Gastrocnemius medialis (tissue), 4 donors: ENCODE data around the gene COL1A2.

Source experiments
- CTCF ChIP-seq, 5 experiments: fragments of 450-650 bp in 3 of 5; fragments of 200-600 bp in 2 of 5; sonication (generic) in 2 of 5; IDR thresholded peaks in 4 of 5; conservative IDR thresholded peaks in 1 of 5; 1 replicate in 4 of 5; 2 replicates in 1 of 5; pipeline ENCODE4 v1.5.1; 2016 to 2019; ENCODE audit warnings: antibody characterized with exemption in 5 of 5, mild to moderate bottlenecking in 3 of 5, moderate library complexity in 3 of 5
- POLR2A ChIP-seq, 2 donors: fragments of 450-650 bp; IDR thresholded peaks; one replicate each; pipeline ENCODE4 v1.6.1; 2017; ENCODE audit warnings: antibody characterized with exemption in 2 of 2, mild to moderate bottlenecking in 2 of 2, moderate library complexity in 2 of 2

GRCh38 chr7:94389381-94389780 lies 5.3 kb upstream of the COL1A2 start:
- TF ChIP-seq POLR2A (IDR thresholded peaks at IDR 0.05) (no peak), CTCF (IDR thresholded peaks at IDR 0.05 in 4 of 5, conservative IDR thresholded peaks at IDR 0.05 in 1 of 5) (no peak)
